ENCODE results near the gene SLC9A3. TPM values are rescaled to one million over a fixed set of nuclear protein-coding genes. Genes with fewer than 3 reads are reported as not detected.

SLC9A3 gene
- total RNA-seq = 1.6 and 2.4 TPM in 2 replicates

DNA sequence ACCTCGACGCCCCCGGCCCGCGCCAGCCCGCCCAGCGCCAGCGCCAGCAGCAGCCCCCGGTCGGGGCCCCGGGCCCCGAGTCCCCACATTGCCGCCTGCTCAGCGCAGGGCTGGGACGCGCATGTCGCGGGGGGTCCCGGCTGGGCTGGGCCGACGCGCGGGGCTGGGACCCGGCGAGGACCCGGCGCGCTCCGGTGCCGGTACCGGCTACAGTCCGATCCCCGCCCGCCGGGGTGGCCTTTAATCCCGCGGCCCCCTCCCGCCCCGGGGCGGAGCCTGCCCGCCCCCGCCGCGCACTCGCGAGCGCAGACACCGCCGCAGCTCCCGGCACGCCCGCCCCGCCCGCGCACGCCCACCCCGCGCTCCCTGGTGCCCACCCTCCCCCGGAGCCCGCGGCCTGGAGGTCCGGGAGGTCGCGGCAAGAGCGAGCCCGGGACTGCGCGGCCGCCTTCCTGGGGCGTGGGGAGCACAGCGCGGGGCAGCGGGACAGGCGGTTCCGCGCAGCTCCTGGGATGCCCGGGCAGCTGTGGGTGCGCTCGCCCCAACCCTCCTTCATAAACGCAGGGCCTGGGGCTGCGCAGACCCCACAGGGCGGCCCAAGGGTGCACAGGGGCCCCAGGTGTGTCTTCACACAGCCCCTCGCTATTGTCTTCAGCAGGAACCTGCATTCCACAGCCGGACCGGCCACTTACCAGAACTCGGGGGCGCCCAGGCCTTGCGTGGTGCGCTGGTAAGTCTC lies at the start of gene SLC9A3:
SLC9A3 (minus strand) TSS at position 216 of the 739 bp plus-strand sequence.

DNA sequence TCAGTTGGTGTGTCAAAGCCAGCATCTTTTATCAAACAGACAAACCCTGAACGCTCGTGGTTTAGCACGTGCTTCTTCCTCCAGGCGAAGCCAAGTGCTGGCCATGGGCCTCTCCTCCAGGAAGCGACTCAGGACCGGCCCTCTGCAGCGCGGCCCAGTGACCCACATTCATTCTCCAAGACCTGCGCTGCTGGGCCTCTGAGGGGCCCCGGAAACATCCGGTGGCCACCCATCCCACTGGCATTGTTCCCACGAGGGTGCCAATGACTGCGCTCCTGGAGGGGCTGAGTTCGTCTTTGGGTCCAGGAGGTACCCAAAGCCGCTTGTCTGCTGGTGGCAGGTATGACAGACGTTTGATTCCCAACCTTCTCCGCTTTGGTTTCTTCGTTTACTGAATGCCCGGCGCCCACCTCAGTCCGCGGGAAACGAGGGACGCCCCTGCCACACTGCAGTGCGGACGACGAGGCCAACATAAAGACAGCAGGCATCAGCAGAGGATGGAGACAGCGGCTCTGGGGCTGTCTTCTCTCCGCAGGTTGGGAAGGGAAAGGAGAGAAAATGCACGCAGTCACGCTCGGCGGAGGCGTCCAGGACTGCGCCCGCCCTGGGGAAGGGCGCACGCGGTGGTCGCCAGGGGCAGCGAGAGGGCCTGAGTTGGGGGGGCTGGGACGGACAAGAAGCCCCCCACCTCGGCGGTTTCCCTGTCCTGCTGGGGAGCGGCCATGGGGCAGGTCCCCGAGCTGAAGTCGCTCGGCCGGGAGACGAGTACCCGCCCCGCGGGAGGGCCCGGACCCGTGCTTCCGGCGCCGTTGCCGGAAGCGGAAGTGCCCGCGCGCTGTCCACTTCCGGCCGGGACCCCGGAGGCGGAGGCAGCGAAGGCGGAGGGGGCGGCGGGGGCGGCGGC lies 81.7 kb downstream of the SLC9A3 start, which contains the start of gene EXOC3:
EXOC3 (plus strand) TSS at position 842 of the 904 bp plus-strand sequence. CDS start 3,030 bp downstream, outside the sequence.

Small RNA genes lying within 50 kb of the gene (small RNA-seq; reads per million reads assigned to genes)
- not detected for gene MIR4456

Other genes with a start within 250 kb of the SLC9A3 start
- 0.33 and 3.5 TPM in 2 replicates for gene AHRR, start 202.7 kb downstream of the SLC9A3 start, total RNA-seq
- gene EXOC3, start 81.3 kb downstream of the SLC9A3 start, total RNA-seq = 28.7 and 34.2 TPM in 2 replicates
- 5.7 and 6.7 TPM in 2 replicates for gene CEP72, start 87.9 kb upstream of the SLC9A3 start, total RNA-seq
- not detected in 2 replicates for gene TPPP, start 168.9 kb upstream of the SLC9A3 start, total RNA-seq